ENCODE data around the gene SUPT3H.

GRCh38 chr6:44856479-44856878 lies 521.3 kb downstream of the SUPT3H start:
- TF ChIP-seq CTCF (IDR thresholded peaks at IDR 0.05) (no peak), POLR2A (IDR thresholded peaks at IDR 0.05) (no peak), EP300 (IDR thresholded peaks at IDR 0.05) (no peak)
